ENCODE data around the gene SDR39U1.

- TF ChIP-seq, protein P1, sequence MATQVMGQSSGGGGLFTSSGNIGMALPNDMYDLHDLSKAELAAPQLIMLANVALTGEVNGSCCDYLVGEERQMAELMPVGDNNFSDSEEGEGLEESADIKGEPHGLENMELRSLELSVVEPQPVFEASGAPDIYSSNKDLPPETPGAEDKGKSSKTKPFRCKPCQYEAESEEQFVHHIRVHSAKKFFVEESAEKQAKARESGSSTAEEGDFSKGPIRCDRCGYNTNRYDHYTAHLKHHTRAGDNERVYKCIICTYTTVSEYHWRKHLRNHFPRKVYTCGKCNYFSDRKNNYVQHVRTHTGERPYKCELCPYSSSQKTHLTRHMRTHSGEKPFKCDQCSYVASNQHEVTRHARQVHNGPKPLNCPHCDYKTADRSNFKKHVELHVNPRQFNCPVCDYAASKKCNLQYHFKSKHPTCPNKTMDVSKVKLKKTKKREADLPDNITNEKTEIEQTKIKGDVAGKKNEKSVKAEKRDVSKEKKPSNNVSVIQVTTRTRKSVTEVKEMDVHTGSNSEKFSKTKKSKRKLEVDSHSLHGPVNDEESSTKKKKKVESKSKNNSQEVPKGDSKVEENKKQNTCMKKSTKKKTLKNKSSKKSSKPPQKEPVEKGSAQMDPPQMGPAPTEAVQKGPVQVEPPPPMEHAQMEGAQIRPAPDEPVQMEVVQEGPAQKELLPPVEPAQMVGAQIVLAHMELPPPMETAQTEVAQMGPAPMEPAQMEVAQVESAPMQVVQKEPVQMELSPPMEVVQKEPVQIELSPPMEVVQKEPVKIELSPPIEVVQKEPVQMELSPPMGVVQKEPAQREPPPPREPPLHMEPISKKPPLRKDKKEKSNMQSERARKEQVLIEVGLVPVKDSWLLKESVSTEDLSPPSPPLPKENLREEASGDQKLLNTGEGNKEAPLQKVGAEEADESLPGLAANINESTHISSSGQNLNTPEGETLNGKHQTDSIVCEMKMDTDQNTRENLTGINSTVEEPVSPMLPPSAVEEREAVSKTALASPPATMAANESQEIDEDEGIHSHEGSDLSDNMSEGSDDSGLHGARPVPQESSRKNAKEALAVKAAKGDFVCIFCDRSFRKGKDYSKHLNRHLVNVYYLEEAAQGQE (IDR thresholded peaks at IDR 0.05; ENCODE audit: insufficient read depth in 1 of 2, low read depth in 2 of 2, low read length in 2 of 2): no peak
- TF ChIP-seq POLR2AphosphoS5 (IDR thresholded peaks at IDR 0.05; ENCODE audit: low read depth, low read length) (no peak), TAF1 (IDR thresholded peaks at IDR 0.05; ENCODE audit: borderline replicate concordance, insufficient read depth, low read length) (no peak), SIN3A (IDR thresholded peaks at IDR 0.05; ENCODE audit: borderline replicate concordance, insufficient read depth, low read length) (no peak), FOXP2 (optimal IDR thresholded peaks at IDR 0.05; ENCODE audit: borderline replicate concordance, extremely low read depth, extremely low read length, insufficient read depth) (no peak)
Observed at GRCh38 chr14:24398293-24398652, 44.3 kb downstream of the SDR39U1 start.

Measured in PFSK-1 (cell line).